Measurements from ENCODE around the gene SMS. TPM values are rescaled to one million over a fixed set of nuclear protein-coding genes. Genes with fewer than 3 reads are reported as not detected.

The SMS gene
- total RNA-seq, 4 donors from 2014 or later, result 32.4 to 95.4 (median 43.8) TPM

DNA sequence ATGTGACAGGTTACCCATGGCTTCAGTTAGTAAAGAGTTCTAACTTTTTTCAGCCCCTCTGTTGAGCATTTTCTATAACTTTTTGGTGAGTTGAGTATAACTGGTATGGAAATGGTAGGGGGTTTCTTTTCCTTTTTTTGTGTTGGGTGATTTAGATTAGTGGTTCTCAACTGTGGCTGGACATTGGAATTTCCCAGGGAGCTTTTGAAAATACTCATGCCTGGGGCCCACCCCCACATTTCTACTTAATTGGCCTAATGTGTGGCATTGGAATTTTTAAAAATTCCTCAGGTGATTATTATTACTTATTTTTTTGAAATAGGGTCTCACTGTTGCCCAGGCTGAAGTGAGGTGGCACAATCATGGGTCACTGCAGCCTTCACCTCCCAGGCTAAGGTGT is 21.9 kb downstream of the SMS start:
- DNase-seq, result no peak
- no peak for TF ChIP-seq POLR2AphosphoS5 (IDR thresholded peaks at IDR 0.05)
- H3K4me3 ChIP-seq, result no peak overlapping the region
- H3K27ac ChIP-seq, result no peak overlapping the region
- no peaks in the 10 kb centered on the region for H3K9me3 ChIP-seq
- no peaks in the 10 kb centered on the region for H3K27me3 ChIP-seq
- no peaks in the 10 kb centered on the region for H3K36me3 ChIP-seq
- intact Hi-C loops (cut with DNase I; ENCODE audit: low total_unique reads), result no loop called here
- peaks cover 0 to 5% (median 0%) of the 10 kb centered on the region in 4 donors for H3K4me1 ChIP-seq
- in situ Hi-C loops (cut with MboI; ENCODE audit: low pct_ligation_motif_present in 1 of 4, low pct_unique_long_range_greater_than_20kb in 1 of 4, low sequenced_read_pairs in 3 of 4), result no loop called here

DNA sequence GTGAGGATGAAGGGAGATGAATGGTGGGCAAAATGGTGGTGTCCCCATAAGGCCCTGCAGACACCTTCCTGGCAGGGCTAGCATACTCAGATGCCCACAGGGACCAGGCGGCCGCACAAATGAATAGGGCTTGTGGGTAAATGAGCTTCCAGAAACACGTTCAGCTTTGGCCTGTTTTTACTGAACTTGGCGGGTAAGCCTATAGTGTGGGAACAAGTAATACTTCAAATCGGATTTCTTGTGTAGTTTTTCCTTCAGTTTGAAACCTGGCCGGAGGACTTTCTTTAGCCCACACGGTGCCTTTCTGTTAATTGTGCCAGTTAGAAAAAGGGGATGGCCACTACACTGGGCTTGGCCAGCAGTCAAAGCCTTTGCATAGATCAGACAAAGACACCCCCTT is 22.8 kb downstream of the SMS start:
- intact Hi-C loops (cut with DNase I; ENCODE audit: low total_unique reads), result no loop called here
- DNase-seq, result no peak
- TF ChIP-seq POLR2A (IDR thresholded peaks at IDR 0.05) (no peak), POLR2AphosphoS5 (IDR thresholded peaks at IDR 0.05) (no peak), EP300 (IDR thresholded peaks at IDR 0.05; ENCODE audit: low read depth) (no peak)
- TF ChIP-seq, protein P1, sequence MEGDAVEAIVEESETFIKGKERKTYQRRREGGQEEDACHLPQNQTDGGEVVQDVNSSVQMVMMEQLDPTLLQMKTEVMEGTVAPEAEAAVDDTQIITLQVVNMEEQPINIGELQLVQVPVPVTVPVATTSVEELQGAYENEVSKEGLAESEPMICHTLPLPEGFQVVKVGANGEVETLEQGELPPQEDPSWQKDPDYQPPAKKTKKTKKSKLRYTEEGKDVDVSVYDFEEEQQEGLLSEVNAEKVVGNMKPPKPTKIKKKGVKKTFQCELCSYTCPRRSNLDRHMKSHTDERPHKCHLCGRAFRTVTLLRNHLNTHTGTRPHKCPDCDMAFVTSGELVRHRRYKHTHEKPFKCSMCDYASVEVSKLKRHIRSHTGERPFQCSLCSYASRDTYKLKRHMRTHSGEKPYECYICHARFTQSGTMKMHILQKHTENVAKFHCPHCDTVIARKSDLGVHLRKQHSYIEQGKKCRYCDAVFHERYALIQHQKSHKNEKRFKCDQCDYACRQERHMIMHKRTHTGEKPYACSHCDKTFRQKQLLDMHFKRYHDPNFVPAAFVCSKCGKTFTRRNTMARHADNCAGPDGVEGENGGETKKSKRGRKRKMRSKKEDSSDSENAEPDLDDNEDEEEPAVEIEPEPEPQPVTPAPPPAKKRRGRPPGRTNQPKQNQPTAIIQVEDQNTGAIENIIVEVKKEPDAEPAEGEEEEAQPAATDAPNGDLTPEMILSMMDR (IDR thresholded peaks at IDR 0.05), result no peak
- Histone ChIP-seq H3K27me3 (no peaks in the 10 kb centered on the region), H3K27ac (peak overlapping the region in 2 of 4 donors; percentile 49 to 65), H3K9me3 (no peaks in the 10 kb centered on the region), H3K4me1 (peaks cover 0 to 5% (median 0%) of the 10 kb centered on the region in 4 donors), H3K36me3 (no peaks in the 10 kb centered on the region), H3K4me3 (no peak overlapping the region)
- in situ Hi-C loops (cut with MboI; ENCODE audit: low pct_ligation_motif_present in 1 of 4, low pct_unique_long_range_greater_than_20kb in 1 of 4, low sequenced_read_pairs in 3 of 4), result no loop called here
- WGBS, 2 donors (ENCODE audit: low coverage in 1 of 2), result 88% methylated on average over 7 of the region's 7 CpGs; no CpG with 5 or more reads in 1 of the 2 donors

DNA sequence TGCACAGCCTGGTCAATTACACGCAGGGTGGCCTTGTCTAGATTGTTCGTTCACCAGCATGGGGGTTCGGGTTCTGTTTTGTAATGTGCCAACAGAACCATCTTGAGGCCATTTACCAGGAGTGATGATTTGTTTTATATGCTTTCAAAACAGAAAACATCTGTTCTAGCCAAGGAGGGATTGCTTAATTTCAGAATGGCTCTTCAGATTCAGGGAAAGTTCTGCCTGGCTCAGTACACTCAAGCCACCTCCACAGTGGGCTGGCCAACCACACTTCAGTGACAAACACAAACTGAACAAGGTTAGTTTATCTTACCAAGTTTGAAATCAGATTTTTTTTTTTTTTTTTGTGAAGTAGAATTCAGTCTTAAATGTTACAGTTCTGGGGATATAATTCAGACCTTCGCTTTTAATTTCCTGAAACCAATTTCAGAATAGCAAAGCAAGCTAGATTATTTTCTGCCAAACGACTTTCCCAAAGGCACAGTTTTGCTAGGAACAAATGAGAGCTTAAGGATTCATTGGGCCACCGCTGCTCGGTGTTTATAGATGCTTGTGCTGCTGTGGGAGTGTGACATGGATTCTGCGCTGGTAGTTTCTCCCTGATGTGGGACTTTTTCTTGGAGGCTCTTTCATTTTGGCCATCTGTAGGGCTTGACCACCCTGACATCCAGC is 23.4 kb downstream of the SMS start:
- in situ Hi-C loops (cut with MboI; ENCODE audit: low pct_ligation_motif_present in 1 of 4, low pct_unique_long_range_greater_than_20kb in 1 of 4, low sequenced_read_pairs in 3 of 4), result no loop called here
- peak overlapping the region in 2 of 4 donors; percentile 49 to 65 for H3K27ac ChIP-seq
- 85 to 100% methylated on average over 1 to 8 of the region's 8 CpGs for WGBS, 2 donors (ENCODE audit: low coverage in 1 of 2)

DNA sequence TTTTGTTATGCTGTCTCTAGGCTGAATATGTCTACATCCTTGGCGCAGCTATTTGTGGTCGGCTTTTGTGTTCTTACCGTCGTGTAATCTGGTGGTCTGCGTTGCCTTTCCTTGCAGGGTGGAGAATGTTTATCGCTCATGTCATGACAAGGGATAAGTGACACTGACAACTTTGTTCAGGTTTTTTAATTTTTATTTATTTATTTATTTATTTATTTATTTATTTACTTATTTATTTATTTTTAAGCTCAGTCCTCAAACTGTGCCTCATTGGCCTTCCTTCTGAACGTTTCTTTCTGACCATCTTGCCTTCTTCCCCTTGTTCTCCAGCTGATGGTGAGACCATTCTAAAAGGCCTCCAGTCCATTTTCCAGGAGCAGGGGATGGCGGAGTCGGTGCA is 26.4 kb downstream of the SMS start:
- Histone ChIP-seq H3K27me3 (no peaks in the 10 kb centered on the region), H3K9me3 (no peaks in the 10 kb centered on the region), H3K27ac (no peak overlapping the region), H3K4me1 (peaks cover 0 to 3% (median 0%) of the 10 kb centered on the region in 4 donors), H3K36me3 (no peaks in the 10 kb centered on the region), H3K4me3 (no peak overlapping the region)
- TF ChIP-seq EP300 (IDR thresholded peaks at IDR 0.05; ENCODE audit: low read depth) (no peak), POLR2AphosphoS5 (IDR thresholded peaks at IDR 0.05) (no peak), POLR2A (IDR thresholded peaks at IDR 0.05) (no peak)
- TF ChIP-seq, protein P1 (IDR thresholded peaks at IDR 0.05), result no peak
- no peak for DNase-seq
- intact Hi-C loops (cut with DNase I; ENCODE audit: low total_unique reads) (no loop called here), in situ Hi-C loops (cut with MboI; ENCODE audit: low pct_ligation_motif_present in 1 of 4, low pct_unique_long_range_greater_than_20kb in 1 of 4, low sequenced_read_pairs in 3 of 4) (no loop called here)
- 87 to 100% methylated on average over 2 to 9 of the region's 9 CpGs for WGBS, 2 donors (ENCODE audit: low coverage in 1 of 2)

More for the DNA sequence above, 23.4 kb downstream of the SMS start:
- H3K4me1 ChIP-seq, result peaks cover 0 to 5% (median 0%) of the 10 kb centered on the region in 4 donors
- no peaks in the 10 kb centered on the region for H3K27me3 ChIP-seq
- no peak for TF ChIP-seq POLR2A (IDR thresholded peaks at IDR 0.05)
- TF ChIP-seq POLR2AphosphoS5 (IDR thresholded peaks at IDR 0.05), result no peak
- TF ChIP-seq, protein P1 (IDR thresholded peaks at IDR 0.05), result no peak
- TF ChIP-seq EP300 (IDR thresholded peaks at IDR 0.05; ENCODE audit: low read depth), result no peak
- intact Hi-C loops (cut with DNase I; ENCODE audit: low total_unique reads), result no loop called here
- H3K36me3 ChIP-seq, result no peaks in the 10 kb centered on the region
- no peak for DNase-seq
- H3K9me3 ChIP-seq, result no peaks in the 10 kb centered on the region
- H3K4me3 ChIP-seq, result no peak overlapping the region

DNA sequence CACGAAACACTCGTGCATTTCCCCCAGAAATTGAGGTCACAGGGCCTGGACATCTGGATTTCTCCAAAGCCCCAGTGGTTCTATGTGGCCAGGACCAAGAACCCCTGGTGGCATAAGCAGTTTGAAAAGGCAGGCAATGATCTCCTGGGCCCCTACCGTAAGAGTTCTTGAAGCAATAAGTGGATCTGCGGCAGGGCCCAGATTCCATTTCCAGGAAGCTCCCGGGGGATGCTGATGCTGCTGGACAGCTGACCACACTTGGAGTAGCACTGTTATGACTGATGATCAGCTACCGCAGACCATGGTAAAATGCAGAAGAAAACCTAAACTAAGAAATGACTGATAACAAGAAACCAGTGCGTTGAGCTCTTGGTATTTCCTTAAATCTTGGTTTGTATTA is 27.8 kb downstream of the SMS start:
- in situ Hi-C loops (cut with MboI; ENCODE audit: low pct_ligation_motif_present in 1 of 4, low pct_unique_long_range_greater_than_20kb in 1 of 4, low sequenced_read_pairs in 3 of 4), result no loop called here

More for the DNA sequence above, 27.8 kb downstream of the SMS start:
- 73% methylated on average over 7 of the region's 7 CpGs; no CpG with 5 or more reads in 1 of the 2 donors for WGBS, 2 donors (ENCODE audit: low coverage in 1 of 2)
- no peaks in the 10 kb centered on the region for H3K27me3 ChIP-seq
- peaks cover 0 to 6% (median 0%) of the 10 kb centered on the region in 4 donors for H3K4me1 ChIP-seq
- no peaks in the 10 kb centered on the region for H3K9me3 ChIP-seq
- TF ChIP-seq, protein P1 (IDR thresholded peaks at IDR 0.05), result no peak
- TF ChIP-seq POLR2A (IDR thresholded peaks at IDR 0.05) (no peak), POLR2AphosphoS5 (IDR thresholded peaks at IDR 0.05) (no peak), EP300 (IDR thresholded peaks at IDR 0.05; ENCODE audit: low read depth) (no peak)
- intact Hi-C loops (cut with DNase I; ENCODE audit: low total_unique reads), result no loop called here
- no peak overlapping the region for H3K27ac ChIP-seq
- no peak for DNase-seq
- no peak overlapping the region for H3K4me3 ChIP-seq
- H3K36me3 ChIP-seq, result no peaks in the 10 kb centered on the region

All from transverse colon (tissue), 4 donors.